SK-N-SH (cell line): ENCODE data around the gene SCOC.

ENCODE experiments used
- ELF1 ChIP-seq: IDR thresholded peaks from 2 replicates; pipeline ENCODE4 v1.4.0; 2012
- MXI1 ChIP-seq: IDR thresholded peaks from 2 replicates; pipeline ENCODE4 v1.6.1; 2012; ENCODE audit warnings: mild to moderate bottlenecking, low read depth, low read length, improper control_type of control experiment
- POLR2AphosphoS5 ChIP-seq: IDR thresholded peaks from 2 replicates; pipeline ENCODE4 v1.6.1; 2012; ENCODE audit warnings: low read depth, low read length
- RAD21 ChIP-seq: IDR thresholded peaks from 2 replicates; pipeline ENCODE4 v1.6.1; 2012; ENCODE audit warnings: mild to moderate bottlenecking, low read length
- RCOR1 ChIP-seq: fragments of 150-350 bp; IDR thresholded peaks from 2 replicates; pipeline ENCODE4 v1.6.1; 2017; ENCODE audit warnings: antibody characterized with exemption, low read length
- TAF1 ChIP-seq: IDR thresholded peaks from 2 replicates; pipeline ENCODE4 v1.6.1; 2012; ENCODE audit warnings: low read depth, mild to moderate bottlenecking, low read length, moderate library complexity, borderline replicate concordance
- TF ChIP-seq, protein P1 (sequence below): fragments of 200-600 bp; sonication (generic); IDR thresholded peaks from 2 replicates; pipeline ENCODE4 v1.6.1; 2017; ENCODE audit warnings: antibody characterized with exemption, mild to moderate bottlenecking, moderate library complexity
- TF ChIP-seq, protein P2 (sequence below): IDR thresholded peaks from 2 replicates; pipeline ENCODE4 v1.6.1; 2012; ENCODE audit warnings: mild to moderate bottlenecking, low read depth, low read length, moderate library complexity
- TF ChIP-seq, protein P3 (sequence below): IDR thresholded peaks from 2 replicates; pipeline ENCODE4 v1.4.0; 2012; ENCODE audit warnings: low read depth, borderline replicate concordance
- TF ChIP-seq, protein P4 (sequence below): fragments of 150-350 bp; IDR thresholded peaks from 2 replicates; pipeline ENCODE4 v1.6.1; 2017; ENCODE audit warnings: antibody characterized with exemption, low read length, low read depth, borderline replicate concordance

DNA sequence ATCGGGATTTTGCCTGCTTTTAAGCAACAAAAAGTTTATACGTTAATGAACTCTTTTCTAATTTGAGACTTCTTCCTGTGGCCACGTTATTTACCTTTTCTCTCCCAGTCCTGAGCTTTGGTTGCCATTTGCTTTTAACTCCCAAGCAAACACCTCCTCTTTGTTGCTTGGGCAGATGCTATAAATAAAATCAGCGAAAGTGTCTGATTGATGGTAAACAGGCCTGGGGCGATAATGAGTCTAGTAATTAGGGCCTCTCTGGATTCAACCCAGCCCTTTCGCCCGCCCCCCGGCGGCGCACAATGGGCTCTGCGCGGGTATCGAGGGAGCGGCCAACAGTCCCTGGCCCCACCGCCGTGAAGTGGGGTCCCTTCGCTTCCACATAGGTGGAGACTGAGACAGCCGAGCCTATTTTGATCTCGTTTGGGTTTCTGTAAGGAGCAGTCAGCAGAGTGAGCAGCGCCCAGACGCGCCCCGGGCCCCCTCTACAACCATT, 53.2 kb downstream of the SCOC start:
- TF ChIP-seq, protein P1, sequence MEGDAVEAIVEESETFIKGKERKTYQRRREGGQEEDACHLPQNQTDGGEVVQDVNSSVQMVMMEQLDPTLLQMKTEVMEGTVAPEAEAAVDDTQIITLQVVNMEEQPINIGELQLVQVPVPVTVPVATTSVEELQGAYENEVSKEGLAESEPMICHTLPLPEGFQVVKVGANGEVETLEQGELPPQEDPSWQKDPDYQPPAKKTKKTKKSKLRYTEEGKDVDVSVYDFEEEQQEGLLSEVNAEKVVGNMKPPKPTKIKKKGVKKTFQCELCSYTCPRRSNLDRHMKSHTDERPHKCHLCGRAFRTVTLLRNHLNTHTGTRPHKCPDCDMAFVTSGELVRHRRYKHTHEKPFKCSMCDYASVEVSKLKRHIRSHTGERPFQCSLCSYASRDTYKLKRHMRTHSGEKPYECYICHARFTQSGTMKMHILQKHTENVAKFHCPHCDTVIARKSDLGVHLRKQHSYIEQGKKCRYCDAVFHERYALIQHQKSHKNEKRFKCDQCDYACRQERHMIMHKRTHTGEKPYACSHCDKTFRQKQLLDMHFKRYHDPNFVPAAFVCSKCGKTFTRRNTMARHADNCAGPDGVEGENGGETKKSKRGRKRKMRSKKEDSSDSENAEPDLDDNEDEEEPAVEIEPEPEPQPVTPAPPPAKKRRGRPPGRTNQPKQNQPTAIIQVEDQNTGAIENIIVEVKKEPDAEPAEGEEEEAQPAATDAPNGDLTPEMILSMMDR: no peak; the same call in 1 of the 2 replicates
- TF ChIP-seq TAF1 (no peak), POLR2AphosphoS5 (no peak), RCOR1 (no peak), ELF1 (no peak), RAD21 (no peak), MXI1 (no peak)
- TF ChIP-seq, protein P2, sequence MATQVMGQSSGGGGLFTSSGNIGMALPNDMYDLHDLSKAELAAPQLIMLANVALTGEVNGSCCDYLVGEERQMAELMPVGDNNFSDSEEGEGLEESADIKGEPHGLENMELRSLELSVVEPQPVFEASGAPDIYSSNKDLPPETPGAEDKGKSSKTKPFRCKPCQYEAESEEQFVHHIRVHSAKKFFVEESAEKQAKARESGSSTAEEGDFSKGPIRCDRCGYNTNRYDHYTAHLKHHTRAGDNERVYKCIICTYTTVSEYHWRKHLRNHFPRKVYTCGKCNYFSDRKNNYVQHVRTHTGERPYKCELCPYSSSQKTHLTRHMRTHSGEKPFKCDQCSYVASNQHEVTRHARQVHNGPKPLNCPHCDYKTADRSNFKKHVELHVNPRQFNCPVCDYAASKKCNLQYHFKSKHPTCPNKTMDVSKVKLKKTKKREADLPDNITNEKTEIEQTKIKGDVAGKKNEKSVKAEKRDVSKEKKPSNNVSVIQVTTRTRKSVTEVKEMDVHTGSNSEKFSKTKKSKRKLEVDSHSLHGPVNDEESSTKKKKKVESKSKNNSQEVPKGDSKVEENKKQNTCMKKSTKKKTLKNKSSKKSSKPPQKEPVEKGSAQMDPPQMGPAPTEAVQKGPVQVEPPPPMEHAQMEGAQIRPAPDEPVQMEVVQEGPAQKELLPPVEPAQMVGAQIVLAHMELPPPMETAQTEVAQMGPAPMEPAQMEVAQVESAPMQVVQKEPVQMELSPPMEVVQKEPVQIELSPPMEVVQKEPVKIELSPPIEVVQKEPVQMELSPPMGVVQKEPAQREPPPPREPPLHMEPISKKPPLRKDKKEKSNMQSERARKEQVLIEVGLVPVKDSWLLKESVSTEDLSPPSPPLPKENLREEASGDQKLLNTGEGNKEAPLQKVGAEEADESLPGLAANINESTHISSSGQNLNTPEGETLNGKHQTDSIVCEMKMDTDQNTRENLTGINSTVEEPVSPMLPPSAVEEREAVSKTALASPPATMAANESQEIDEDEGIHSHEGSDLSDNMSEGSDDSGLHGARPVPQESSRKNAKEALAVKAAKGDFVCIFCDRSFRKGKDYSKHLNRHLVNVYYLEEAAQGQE: no peak
- TF ChIP-seq, protein P3, sequence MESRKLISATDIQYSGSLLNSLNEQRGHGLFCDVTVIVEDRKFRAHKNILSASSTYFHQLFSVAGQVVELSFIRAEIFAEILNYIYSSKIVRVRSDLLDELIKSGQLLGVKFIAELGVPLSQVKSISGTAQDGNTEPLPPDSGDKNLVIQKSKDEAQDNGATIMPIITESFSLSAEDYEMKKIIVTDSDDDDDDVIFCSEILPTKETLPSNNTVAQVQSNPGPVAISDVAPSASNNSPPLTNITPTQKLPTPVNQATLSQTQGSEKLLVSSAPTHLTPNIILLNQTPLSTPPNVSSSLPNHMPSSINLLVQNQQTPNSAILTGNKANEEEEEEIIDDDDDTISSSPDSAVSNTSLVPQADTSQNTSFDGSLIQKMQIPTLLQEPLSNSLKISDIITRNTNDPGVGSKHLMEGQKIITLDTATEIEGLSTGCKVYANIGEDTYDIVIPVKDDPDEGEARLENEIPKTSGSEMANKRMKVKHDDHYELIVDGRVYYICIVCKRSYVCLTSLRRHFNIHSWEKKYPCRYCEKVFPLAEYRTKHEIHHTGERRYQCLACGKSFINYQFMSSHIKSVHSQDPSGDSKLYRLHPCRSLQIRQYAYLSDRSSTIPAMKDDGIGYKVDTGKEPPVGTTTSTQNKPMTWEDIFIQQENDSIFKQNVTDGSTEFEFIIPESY: no peak
- TF ChIP-seq, protein P4, sequence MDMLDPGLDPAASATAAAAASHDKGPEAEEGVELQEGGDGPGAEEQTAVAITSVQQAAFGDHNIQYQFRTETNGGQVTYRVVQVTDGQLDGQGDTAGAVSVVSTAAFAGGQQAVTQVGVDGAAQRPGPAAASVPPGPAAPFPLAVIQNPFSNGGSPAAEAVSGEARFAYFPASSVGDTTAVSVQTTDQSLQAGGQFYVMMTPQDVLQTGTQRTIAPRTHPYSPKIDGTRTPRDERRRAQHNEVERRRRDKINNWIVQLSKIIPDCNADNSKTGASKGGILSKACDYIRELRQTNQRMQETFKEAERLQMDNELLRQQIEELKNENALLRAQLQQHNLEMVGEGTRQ: no peak
